MM.1S (cell line): Measurements from ENCODE around the gene ATP8B2.
A peak's percentile ranks its signal among the peaks of the same experiment; 100 is the strongest.

Experiments
- DNase-seq: peaks from one replicate; pipeline ENCODE4 v3.0.0-alpha.2; 2015
- H2AFZ ChIP-seq: fragments of 300-600 bp; sonication (generic); 2 replicates; pipeline ENCODE4 v1.6.0; 2016; ENCODE audit warnings: antibody characterized with exemption, low read length
- H3F3A ChIP-seq: fragments of 300-600 bp; sonication (generic); 2 replicates; pipeline ENCODE4 v1.6.1; 2016; ENCODE audit warnings: mild to moderate bottlenecking, antibody characterized with exemption, low read length, moderate library complexity, mixed read lengths; ENCODE audit not compliant: insufficient read depth
- H3K27ac ChIP-seq: fragments of 300-600 bp; sonication (generic); 2 replicates; pipeline ENCODE4 v1.5.1; 2016; ENCODE audit warnings: mild to moderate bottlenecking, low read length
- H3K27me3 ChIP-seq: fragments of 300-600 bp; sonication (generic); replicated peaks from 2 replicates; pipeline ENCODE4 v1.6.0; 2016; ENCODE audit warnings: low read length; ENCODE audit not compliant: insufficient read depth
- H3K36me3 ChIP-seq: fragments of 300-600 bp; sonication (generic); replicated peaks from 2 replicates; pipeline ENCODE4 v1.6.1; 2016; ENCODE audit warnings: mild to moderate bottlenecking, low read length, mixed read lengths; ENCODE audit not compliant: insufficient read depth
- H3K4me1 ChIP-seq: fragments of 300-600 bp; sonication (generic); 2 replicates; pipeline ENCODE4 v1.6.1; 2016; ENCODE audit warnings: low read length, mixed read lengths
- H3K4me2 ChIP-seq: fragments of 300-600 bp; sonication (generic); 2 replicates; pipeline ENCODE4 v1.6.0; 2016; ENCODE audit warnings: low read depth, low read length
- H3K4me3 ChIP-seq: fragments of 300-600 bp; sonication (generic); 2 replicates; pipeline ENCODE4 v1.5.1; 2016; ENCODE audit warnings: low read length, mixed read lengths
- H3K79me2 ChIP-seq: fragments of 300-600 bp; sonication (generic); 2 replicates; pipeline ENCODE4 v1.6.1; 2016; ENCODE audit warnings: mixed run types, low read length, mixed read lengths
- H3K9ac ChIP-seq: fragments of 300-600 bp; sonication (generic); 2 replicates; pipeline ENCODE4 v1.6.1; 2016; ENCODE audit warnings: low read length, mixed read lengths
- H3K9me2 ChIP-seq: fragments of 300-600 bp; sonication (generic); replicated peaks from 2 replicates; pipeline ENCODE4 v1.6.1; 2016; ENCODE audit warnings: mild to moderate bottlenecking, low read length, mixed read lengths; ENCODE audit not compliant: insufficient read depth
- H3K9me3 ChIP-seq: fragments of 300-600 bp; sonication (generic); replicated peaks from 2 replicates; pipeline ENCODE4 v1.6.1; 2016; ENCODE audit warnings: mild to moderate bottlenecking, low read length, mixed read lengths; ENCODE audit not compliant: insufficient read depth
- H4K20me1 ChIP-seq: fragments of 300-600 bp; sonication (generic); 2 replicates; pipeline ENCODE4 v1.6.1; 2016; ENCODE audit warnings: mild to moderate bottlenecking, low read length, moderate library complexity, mixed read lengths; ENCODE audit not compliant: insufficient read depth
- CTCF ChIP-seq: fragments of 300-600 bp; sonication (generic); IDR thresholded peaks from 2 replicates; pipeline ENCODE4 v1.5.1; 2016; ENCODE audit warnings: antibody characterized with exemption, low read length, mixed read lengths
- EZH2 ChIP-seq: fragments of 300-600 bp; sonication (generic); optimal IDR thresholded peaks from 2 replicates; pipeline ENCODE3; 2017; ENCODE audit warnings: low read depth, mild to moderate bottlenecking, antibody characterized with exemption, low read length, mixed read lengths
- EZH2phosphoT487 ChIP-seq: fragments of 300-600 bp; sonication (generic); IDR thresholded peaks from 2 replicates; pipeline ENCODE4 v1.6.1; 2018; ENCODE audit warnings: antibody characterized with exemption, low read length

The ATP8B2 gene

GRCh38 chr1:154324241-154324640 is 1.1 kb upstream of the ATP8B2 start:
- H2AFZ ChIP-seq: peak overlapping the region; percentile 80
- no peaks in the 10 kb centered on the region for H3K27me3 ChIP-seq
- H3K4me2 ChIP-seq: peak overlapping the region; percentile 88; the same call in 1 of the 2 replicates
- no peak for DNase-seq
- no peak overlapping the region for H3K9ac ChIP-seq
- 0 out of 2 replicates have a peak overlapping the region, but pooled peaks have one; percentile 72 for H3K4me3 ChIP-seq
- H3F3A ChIP-seq: peaks cover 36% of the 10 kb centered on the region
- no peaks in the 10 kb centered on the region for H3K9me3 ChIP-seq
- H3K36me3 ChIP-seq: no peaks in the 10 kb centered on the region
- H4K20me1 ChIP-seq: no peaks in the 10 kb centered on the region
- H3K4me1 ChIP-seq: peaks cover 17% of the 10 kb centered on the region
- peaks cover 32% of the 10 kb centered on the region for H3K79me2 ChIP-seq
- no peak overlapping the region for H3K27ac ChIP-seq
- TF ChIP-seq CTCF: no peak
- TF ChIP-seq EZH2phosphoT487: no peak
- no peak for TF ChIP-seq EZH2
- no peaks in the 10 kb centered on the region for H3K9me2 ChIP-seq

GRCh38 chr1:154325583-154326545 is 539 bp downstream of the ATP8B2 start:
- peak overlapping the region; percentile 84 for H3K4me3 ChIP-seq
- no peaks in the 10 kb centered on the region for H4K20me1 ChIP-seq
- H3K9me2 ChIP-seq: no peaks in the 10 kb centered on the region
- peak overlapping the region; percentile 32 for H2AFZ ChIP-seq
- DNase-seq: peak; percentile 77
- H3K4me1 ChIP-seq: peaks cover 33% of the 10 kb centered on the region
- H3K9ac ChIP-seq: peak overlapping the region; percentile 97
- H3K9me3 ChIP-seq: no peaks in the 10 kb centered on the region
- TF ChIP-seq EZH2phosphoT487 (no peak), EZH2 (no peak), CTCF (peak; percentile 67)
- H3K4me2 ChIP-seq: peak overlapping the region; percentile 98
- peak overlapping the region; percentile 95 for H3K27ac ChIP-seq
- H3K79me2 ChIP-seq: peaks cover 48% of the 10 kb centered on the region
- peaks cover 39% of the 10 kb centered on the region for H3F3A ChIP-seq
- H3K27me3 ChIP-seq: no peaks in the 10 kb centered on the region
- 0 out of 2 replicates have a peak, but pooled peaks cover 4% of the 10 kb centered on the region for H3K36me3 ChIP-seq

GRCh38 chr1:154326546-154327465 is 1.5 kb downstream of the ATP8B2 start:
- DNase-seq: peak; percentile 50
- Histone ChIP-seq H3K27ac (peak overlapping the region; percentile 95), H3K79me2 (peaks cover 57% of the 10 kb centered on the region), H3F3A (peaks cover 48% of the 10 kb centered on the region), H3K36me3 (peaks cover 13% of the 10 kb centered on the region; the same call in 1 of the 2 replicates), H3K27me3 (no peaks in the 10 kb centered on the region), H2AFZ (no peak overlapping the region), H3K4me3 (peak overlapping the region; percentile 84), H3K9ac (peak overlapping the region; percentile 97), H4K20me1 (no peaks in the 10 kb centered on the region), H3K4me1 (peaks cover 33% of the 10 kb centered on the region), H3K4me2 (peak overlapping the region; percentile 98), H3K9me2 (no peaks in the 10 kb centered on the region), H3K9me3 (no peaks in the 10 kb centered on the region)
- no peak for TF ChIP-seq EZH2phosphoT487
- no peak for TF ChIP-seq EZH2
- no peak for TF ChIP-seq CTCF
